Measurements from ENCODE around the gene NAA20. TPM values are rescaled to one million over a fixed set of nuclear protein-coding genes. Genes with fewer than 3 reads are reported as not detected.

The NAA20 gene, protein sequence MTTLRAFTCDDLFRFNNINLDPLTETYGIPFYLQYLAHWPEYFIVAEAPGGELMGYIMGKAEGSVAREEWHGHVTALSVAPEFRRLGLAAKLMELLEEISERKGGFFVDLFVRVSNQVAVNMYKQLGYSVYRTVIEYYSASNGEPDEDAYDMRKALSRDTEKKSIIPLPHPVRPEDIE
- 44.8 and 47.6 TPM in 2 replicates for total RNA-seq

DNA sequence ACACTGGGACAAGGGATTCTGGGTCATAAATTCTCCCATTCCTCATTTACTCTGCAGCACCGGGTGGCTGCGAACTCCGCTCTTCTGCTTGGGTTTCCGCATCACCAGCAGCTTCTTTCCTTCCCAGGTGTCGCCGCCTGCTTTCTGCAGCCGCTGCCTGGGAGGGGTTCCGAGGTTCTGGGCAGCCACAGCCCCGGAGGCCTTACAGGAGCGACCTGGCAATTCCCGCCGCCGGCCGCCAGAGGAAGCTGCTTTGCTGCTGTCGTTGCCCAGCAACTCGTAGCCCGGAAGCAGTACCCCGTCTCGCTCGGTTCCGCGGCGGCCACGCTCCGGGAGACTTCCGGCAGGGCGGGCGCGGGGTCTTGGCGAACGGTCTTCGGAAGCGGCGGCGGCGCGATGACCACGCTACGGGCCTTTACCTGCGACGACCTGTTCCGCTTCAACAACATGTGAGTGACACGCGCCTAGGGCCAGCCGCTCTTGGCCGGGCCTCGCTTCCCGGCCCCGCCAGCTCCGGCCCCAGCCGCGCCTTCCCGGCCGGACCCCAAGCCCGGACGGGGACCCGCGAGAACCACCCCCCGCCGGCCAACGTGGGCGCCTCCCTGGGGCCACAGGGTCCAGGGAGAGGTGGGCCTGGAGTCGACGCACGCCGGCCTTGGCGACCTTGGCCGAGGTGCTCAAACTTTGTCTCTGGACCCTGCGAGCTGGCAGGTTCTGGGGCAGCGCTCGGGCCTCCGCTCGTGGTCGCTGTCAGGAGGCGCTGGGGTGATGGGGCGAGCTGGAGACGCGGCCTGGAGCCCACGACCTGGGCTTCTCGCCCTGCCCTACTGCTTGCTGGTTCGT, at the start of gene NAA20:
Gene NAA20 (plus strand): TSS at position 362 of the 843 bp plus-strand sequence. CDS start 35 bp downstream, at position 397.
- CTCF ChIA-PET, result interaction anchor here (1.1 to 1.7 kb wide), 2 partner anchors 23 to 35 kb away, joined by 3 to 6 read pairs; partner anchors contain the start of genes CFAP61 and CRNKL1
- peak within 1 kb of the TSS; percentile 91 for H3K4me3 Mint-ChIP-seq
- no peaks in the 10 kb centered on the region for H3K9me3 Mint-ChIP-seq
- H3K4me1 Mint-ChIP-seq, result peaks cover 41% of the 10 kb centered on the region
- peak within 1 kb of the TSS; percentile 90 for H3K27ac Mint-ChIP-seq
- TF ChIP-seq, protein P1, sequence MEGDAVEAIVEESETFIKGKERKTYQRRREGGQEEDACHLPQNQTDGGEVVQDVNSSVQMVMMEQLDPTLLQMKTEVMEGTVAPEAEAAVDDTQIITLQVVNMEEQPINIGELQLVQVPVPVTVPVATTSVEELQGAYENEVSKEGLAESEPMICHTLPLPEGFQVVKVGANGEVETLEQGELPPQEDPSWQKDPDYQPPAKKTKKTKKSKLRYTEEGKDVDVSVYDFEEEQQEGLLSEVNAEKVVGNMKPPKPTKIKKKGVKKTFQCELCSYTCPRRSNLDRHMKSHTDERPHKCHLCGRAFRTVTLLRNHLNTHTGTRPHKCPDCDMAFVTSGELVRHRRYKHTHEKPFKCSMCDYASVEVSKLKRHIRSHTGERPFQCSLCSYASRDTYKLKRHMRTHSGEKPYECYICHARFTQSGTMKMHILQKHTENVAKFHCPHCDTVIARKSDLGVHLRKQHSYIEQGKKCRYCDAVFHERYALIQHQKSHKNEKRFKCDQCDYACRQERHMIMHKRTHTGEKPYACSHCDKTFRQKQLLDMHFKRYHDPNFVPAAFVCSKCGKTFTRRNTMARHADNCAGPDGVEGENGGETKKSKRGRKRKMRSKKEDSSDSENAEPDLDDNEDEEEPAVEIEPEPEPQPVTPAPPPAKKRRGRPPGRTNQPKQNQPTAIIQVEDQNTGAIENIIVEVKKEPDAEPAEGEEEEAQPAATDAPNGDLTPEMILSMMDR (IDR thresholded peaks at IDR 0.05), result no peak
- intact Hi-C loops (cut with micrococcal nuclease), result loop anchor here (1.0 to 10.0 kb wide), 4 partner anchors 35 to 1432 kb away; partner anchors contain the start of genes CFAP61, CRNKL1 and DTD1
- no peaks in the 10 kb centered on the region for H3K27me3 Mint-ChIP-seq
- ATAC-seq (ENCODE audit: low read depth), result peak; percentile 99
- DNase-seq, result peak; percentile 83
- POLR2A ChIA-PET, result interaction anchor here (0.7 to 2.6 kb wide), 5 partner anchors 10 to 310 kb away, joined by 3 to 29 read pairs (median 3); partner anchors contain the start of genes CFAP61 and CRNKL1
- H3K36me3 Mint-ChIP-seq (ENCODE audit: low read depth), result peaks cover 12% of the 10 kb centered on the region

DNA sequence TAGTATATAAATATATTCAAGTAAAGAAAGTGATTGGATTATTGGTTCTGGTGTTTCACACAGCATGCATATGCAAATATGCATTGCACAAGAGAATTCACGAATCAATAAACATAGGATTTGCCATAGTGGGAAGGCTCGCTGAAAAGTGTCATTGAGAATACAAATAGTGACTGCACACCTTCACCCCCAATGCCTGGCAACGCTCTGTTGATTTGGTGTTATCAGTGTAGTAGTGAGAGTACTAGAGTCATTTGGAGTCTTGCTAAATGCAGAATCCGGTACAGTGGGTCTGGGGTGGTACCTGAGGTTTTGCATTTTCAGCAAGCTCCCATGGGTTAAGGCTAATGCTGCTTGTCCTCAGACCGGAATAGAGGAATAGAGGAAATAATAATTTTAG, 49.7 kb upstream of the NAA20 start:
- Mint-ChIP-seq H3K27me3 (no peaks in the 10 kb centered on the region), H3K4me1 (peaks cover 6% of the 10 kb centered on the region), H3K9me3 (no peaks in the 10 kb centered on the region), H3K36me3 (ENCODE audit: low read depth) (no peaks in the 10 kb centered on the region), H3K27ac (no peak overlapping the region), H3K4me3 (no peak overlapping the region)
- no peak for ATAC-seq (ENCODE audit: low read depth)
- TF ChIP-seq, protein P1 (IDR thresholded peaks at IDR 0.05), result no peak
- POLR2A ChIA-PET, result no interaction called here
- CTCF ChIA-PET, result no interaction called here
- intact Hi-C loops (cut with micrococcal nuclease), result no loop called here
- DNase-seq, result no peak

DNA sequence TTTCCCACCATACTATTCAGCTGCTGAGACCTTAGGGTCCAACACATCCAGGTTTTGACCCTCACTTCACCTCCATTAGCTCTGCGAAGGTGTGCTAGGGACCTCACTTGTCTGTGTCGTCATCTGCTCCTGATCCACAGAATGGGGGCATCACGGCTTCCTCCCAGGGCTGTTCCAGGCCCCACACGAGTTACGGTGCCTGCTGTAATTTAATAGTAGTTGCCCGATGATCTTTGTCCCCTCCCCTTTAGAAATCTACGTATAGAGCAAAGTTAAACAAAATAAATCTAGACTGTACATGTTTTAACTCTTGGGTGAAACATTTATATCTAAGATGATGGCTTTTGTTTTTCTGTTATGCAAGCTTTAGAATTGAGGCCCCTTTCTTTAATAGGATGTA, 49.1 kb upstream of the NAA20 start:
- intact Hi-C loops (cut with micrococcal nuclease), result no loop called here
- H3K27me3 Mint-ChIP-seq, result no peaks in the 10 kb centered on the region
- ChIA-PET CTCF (no interaction called here), POLR2A (no interaction called here)
- no peak for DNase-seq
- no peak overlapping the region for H3K4me3 Mint-ChIP-seq
- H3K9me3 Mint-ChIP-seq, result no peaks in the 10 kb centered on the region
- ATAC-seq (ENCODE audit: low read depth), result no peak
- TF ChIP-seq, protein P1 (IDR thresholded peaks at IDR 0.05), result no peak
- no peak overlapping the region for H3K27ac Mint-ChIP-seq
- peaks cover 6% of the 10 kb centered on the region for H3K4me1 Mint-ChIP-seq
- H3K36me3 Mint-ChIP-seq (ENCODE audit: low read depth), result no peaks in the 10 kb centered on the region

DNA sequence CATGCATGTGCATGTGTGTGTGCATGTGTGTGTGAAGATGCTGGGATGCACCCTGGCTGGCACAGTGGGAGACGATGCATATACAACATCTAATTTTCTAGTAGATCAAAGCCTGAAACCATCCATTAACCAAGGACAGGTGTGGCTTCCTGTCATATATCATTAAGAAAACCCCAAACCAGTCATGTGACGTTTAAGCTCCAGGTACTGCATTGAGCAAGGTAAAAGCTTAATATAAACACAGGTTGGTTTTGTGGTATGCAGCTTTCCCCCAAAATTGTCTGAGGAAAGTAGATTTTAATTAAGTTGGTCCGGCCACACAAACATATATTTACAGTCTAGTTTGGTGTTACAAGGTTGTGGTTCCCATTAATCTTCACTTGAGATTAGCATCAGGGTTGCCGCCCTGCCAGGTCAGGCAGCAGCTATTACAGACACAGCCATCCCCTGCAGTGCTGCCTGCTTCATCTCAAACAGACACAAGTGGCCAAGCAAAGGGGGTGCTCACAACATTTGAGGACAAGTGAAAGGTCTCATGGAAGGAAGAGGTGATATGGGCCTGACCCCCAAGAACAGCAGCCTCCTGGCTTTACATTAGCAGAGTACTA, 48.6 kb upstream of the NAA20 start:
- Mint-ChIP-seq H3K9me3 (no peaks in the 10 kb centered on the region), H3K27me3 (no peaks in the 10 kb centered on the region), H3K4me3 (no peak overlapping the region), H3K4me1 (peaks cover 6% of the 10 kb centered on the region), H3K27ac (no peak overlapping the region), H3K36me3 (ENCODE audit: low read depth) (no peaks in the 10 kb centered on the region)
- TF ChIP-seq, protein P1 (IDR thresholded peaks at IDR 0.05), result no peak
- ATAC-seq (ENCODE audit: low read depth) (no peak), DNase-seq (no peak)
- POLR2A ChIA-PET, result interaction anchor here (0.6 kb wide), 1 partner anchor 142 kb away, joined by 5 read pairs; no protein-coding TSS in a partner anchor
- intact Hi-C loops (cut with micrococcal nuclease), result no loop called here
- CTCF ChIA-PET, result no interaction called here

DNA sequence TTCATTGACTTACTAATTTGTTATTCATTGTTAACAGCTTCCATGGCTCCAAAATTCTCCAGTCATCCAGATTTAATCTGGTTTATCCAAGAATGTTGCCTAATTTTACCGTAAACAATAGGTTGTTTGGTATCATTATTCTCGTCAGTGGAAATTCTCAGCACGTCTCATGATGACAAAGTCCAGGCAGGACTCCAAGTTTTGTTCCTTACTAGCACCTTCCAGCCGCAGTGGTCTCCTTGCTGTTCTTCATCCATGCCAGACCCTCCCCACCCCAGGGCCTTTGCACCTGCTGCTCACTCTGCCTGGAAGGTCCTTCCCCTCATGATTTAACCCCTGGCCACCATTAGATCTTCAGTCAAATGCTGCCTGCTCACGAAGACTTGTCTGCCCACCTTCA, 48.1 kb upstream of the NAA20 start:
- no peak for DNase-seq
- ChIA-PET CTCF (no interaction called here), POLR2A (interaction anchor here (0.6 kb wide), 1 partner anchor 142 kb away, joined by 5 read pairs; no protein-coding TSS in a partner anchor)
- Mint-ChIP-seq H3K27ac (no peak overlapping the region), H3K27me3 (no peaks in the 10 kb centered on the region), H3K36me3 (ENCODE audit: low read depth) (no peaks in the 10 kb centered on the region), H3K4me1 (peaks cover 6% of the 10 kb centered on the region), H3K4me3 (no peak overlapping the region), H3K9me3 (no peaks in the 10 kb centered on the region)
- TF ChIP-seq, protein P1 (IDR thresholded peaks at IDR 0.05), result no peak
- intact Hi-C loops (cut with micrococcal nuclease), result no loop called here
- no peak for ATAC-seq (ENCODE audit: low read depth)

Measured in activated B cell treated with CpG ODN at 0.5 μM for 24 hours (primary cell).